B cell (primary cell): ENCODE data around the gene NTMT1. TPM values are rescaled to one million over a fixed set of nuclear protein-coding genes. Genes with fewer than 3 reads are reported as not detected.

Source experiments
- ATAC-seq: fragments of 200-7000 bp; cut with Tn5 transposase; one replicate; pipeline ENCODE4 v1.10.0; 2021; ENCODE audit warnings: low read depth, mild to moderate bottlenecking, moderate number of reproducible peaks, moderate library complexity
- CTCF ChIA-PET: fragments of 350-600 bp; sonication (Branson Sonifier 250); formaldehyde crosslinking; loops from one replicate; lab custom pipeline; 2021; ENCODE audit warnings: antibody characterized with exemption, inconsistent platforms; lab: Charles Lee
- POLR2A ChIA-PET: fragments of 350-600 bp; sonication (Branson Sonifier 250); formaldehyde crosslinking; loops from one replicate; lab custom pipeline; 2021; ENCODE audit warnings: antibody characterized with exemption; lab: Charles Lee
- DNase-seq: peaks from one replicate; pipeline ENCODE4 v3.0.0; 2013
- H2AFZ ChIP-seq: 2 replicates; pipeline ENCODE4 v1.6.1; 2012; ENCODE audit warnings: mild to moderate bottlenecking, low read depth, low read length; ENCODE audit not compliant: insufficient read depth, poor library complexity, severe bottlenecking
- H3K27ac ChIP-seq, 2 donors: 1 replicate in 1 of 2; 2 replicates in 1 of 2; pipeline ENCODE4 v1.5.1; 2012 to 2013; ENCODE audit warnings: low read length in 2 of 2, mild to moderate bottlenecking in 2 of 2, moderate library complexity in 1 of 2
- H3K27me3 ChIP-seq, 4 experiments: fragments of 200-600 bp in 1 of 4; sonication (generic) in 1 of 4; replicated peaks in 1 of 4; 1 replicate in 2 of 4; 2 replicates in 2 of 4; pipeline versions ENCODE4 v1.6.1 to v1.7.0; 2013 to 2016; ENCODE audit warnings: low read length in 3 of 4, mild to moderate bottlenecking in 2 of 4, mixed read lengths in 1 of 4, moderate library complexity in 1 of 4; ENCODE audit not compliant: insufficient read depth in 4 of 4, control insufficient read depth in 3 of 4; ENCODE audit errors: control extremely low read depth in 1 of 4
- H3K36me3 ChIP-seq, 2 experiments: replicated peaks in 1 of 2; 1 replicate in 1 of 2; 2 replicates in 1 of 2; pipeline versions ENCODE4 v1.6.1 to v1.7.1; 2013; ENCODE audit warnings: low read length in 1 of 2; ENCODE audit not compliant: insufficient read depth in 2 of 2, control insufficient read depth in 1 of 2; ENCODE audit errors: control extremely low read depth in 1 of 2, extremely low read depth in 1 of 2
- H3K4me1 ChIP-seq, 2 donors: fragments of 200-600 bp in 1 of 2; sonication (generic) in 1 of 2; 1 replicate in 1 of 2; 2 replicates in 1 of 2; pipeline versions ENCODE4 v1.5.1 to v1.6.1; 2013 to 2017; ENCODE audit warnings: low read length in 2 of 2; ENCODE audit not compliant: control insufficient read depth in 2 of 2, insufficient read depth in 2 of 2
- H3K4me2 ChIP-seq: replicated peaks from 2 replicates; pipeline ENCODE3; 2012; ENCODE audit warnings: mild to moderate bottlenecking, low read depth, low read length; ENCODE audit not compliant: poor library complexity, severe bottlenecking
- H3K4me3 ChIP-seq, 5 experiments: fragments of 200-600 bp in 1 of 5; sonication (generic) in 1 of 5; 1 replicate in 3 of 5; 2 replicates in 2 of 5; pipeline versions ENCODE4 v1.5.1 to v1.7.0; 2011 to 2016; ENCODE audit warnings: low read length in 4 of 5, mild to moderate bottlenecking in 4 of 5, low read depth in 2 of 5, control low read depth in 1 of 5, moderate library complexity in 1 of 5; ENCODE audit not compliant: insufficient read depth in 1 of 5; ENCODE audit errors: control extremely low read depth in 1 of 5, extremely low read depth in 1 of 5
- H3K79me2 ChIP-seq: fragments of 200-600 bp; sonication (generic); one replicate; pipeline ENCODE4 v1.6.0; 2016; ENCODE audit warnings: low read length; ENCODE audit not compliant: control insufficient read depth, insufficient read depth
- H3K9ac ChIP-seq: fragments of 200-600 bp; sonication (generic); 2 replicates; pipeline ENCODE4 v1.6.1; 2017; ENCODE audit warnings: mild to moderate bottlenecking, low read length, moderate library complexity
- H3K9me3 ChIP-seq, 3 donors: one replicate each; pipeline versions ENCODE4 v1.6.1 to v1.7.1; 2013; ENCODE audit warnings: low read length in 2 of 3; ENCODE audit not compliant: control insufficient read depth in 2 of 3, insufficient read depth in 1 of 3; ENCODE audit errors: control extremely low read depth in 1 of 3
- H4K20me1 ChIP-seq: 2 replicates; pipeline ENCODE4 v1.6.0; 2012; ENCODE audit warnings: mild to moderate bottlenecking, low read length; ENCODE audit not compliant: insufficient read depth, control insufficient read depth, poor library complexity, severe bottlenecking
- H3K27ac Mint-ChIP-seq: one replicate; pipeline ENCODE4 v1.8.0; 2021; ENCODE audit warnings: mixed read lengths
- H3K27me3 Mint-ChIP-seq: one replicate; pipeline ENCODE4 v1.8.0; 2021; ENCODE audit warnings: mixed read lengths
- H3K4me1 Mint-ChIP-seq: one replicate; pipeline ENCODE4 v1.8.0; 2021; ENCODE audit warnings: mixed read lengths
- H3K4me3 Mint-ChIP-seq: one replicate; pipeline ENCODE4 v1.8.0; 2021; ENCODE audit warnings: mixed read lengths
- H3K9me3 Mint-ChIP-seq: one replicate; pipeline ENCODE4 v1.8.0; 2022; ENCODE audit warnings: mixed read lengths; ENCODE audit not compliant: insufficient read depth
- EZH2 ChIP-seq: IDR thresholded peaks from 2 replicates; pipeline ENCODE4 v1.6.1; 2012; ENCODE audit warnings: borderline replicate concordance, low read depth, mild to moderate bottlenecking, moderate library complexity, low read length; ENCODE audit not compliant: insufficient read depth, poor library complexity, severe bottlenecking
- WGBS: methylation state at CpG from one replicate; pipeline ENCODE4 v1.1.5; 2013; ENCODE audit warnings: missing lambda C conversion rate; ENCODE audit not compliant: insufficient coverage; 5-methylcytosine and 5-hydroxymethylcytosine counted together
- intact Hi-C: fragments of 100-400 bp; cut with micrococcal nuclease; formaldehyde crosslinking; loops from one replicate; pipeline ENCODE4 v1.10.0; 2022
- polyA plus RNA-seq: library from polyadenylated mRNA; depleted of rRNA; stranded (reverse); fragments of >200 nt; gene quantifications from 2 replicates; pipeline ENCODE4 v1.2.3, GENCODE V29; 2012
- total RNA-seq, 2 donors: library from RNA; stranded (reverse); fragments of 120-200 nt in 1 of 2; gene quantifications; 1 replicate in 1 of 2; 2 replicates in 1 of 2; pipeline versions ENCODE4 v1.2.3 to v1.2.4, GENCODE V29; 2013 to 2022
- TF ChIP-seq, protein P1 (sequence below): fragments of 200-600 bp; IDR thresholded peaks from one replicate; pipeline ENCODE4 v1.8.0; 2022; ENCODE audit warnings: antibody characterized with exemption, mild to moderate bottlenecking

The NTMT1 gene
- total and polyA plus RNA-seq, 2 donors (not counting 1 experiment from before 2014, with no cell fraction given), result 21.8 to 35.3 TPM

DNA sequence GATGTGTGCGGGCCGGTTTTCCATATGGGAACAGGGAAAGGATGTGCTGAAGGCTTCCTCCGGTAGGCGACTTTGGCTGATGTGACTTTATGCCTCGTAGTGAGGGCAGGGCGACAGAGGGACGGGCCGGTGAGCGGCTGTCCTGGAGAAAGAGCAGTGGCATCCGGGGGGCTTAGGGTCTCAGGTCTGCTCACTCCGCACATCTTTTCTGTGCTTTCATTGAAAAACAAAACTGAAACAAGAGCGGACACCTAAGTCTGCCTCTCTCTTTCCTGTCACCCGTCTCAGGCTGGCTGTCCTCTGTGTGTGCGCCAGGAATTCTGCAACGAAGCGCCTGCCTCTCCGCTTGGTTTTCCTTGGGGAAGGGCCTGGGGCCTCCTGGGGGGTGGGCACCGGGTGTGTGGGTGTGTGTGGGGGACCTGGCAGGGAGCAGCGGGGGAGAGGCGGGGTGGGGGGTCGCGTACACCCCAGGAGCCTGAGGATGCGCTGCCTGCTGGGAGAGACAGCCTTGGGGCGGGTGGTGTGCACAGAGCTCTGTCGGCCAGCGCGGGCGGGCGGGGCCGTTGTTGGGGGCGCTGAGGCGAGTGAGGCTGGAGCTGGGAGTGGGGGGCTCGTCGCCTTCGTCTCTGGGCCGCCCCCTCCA lies 38.9 kb downstream of the NTMT1 start:
- Histone ChIP-seq H3K27me3 (peaks cover 0 to 30% (median 5%) of the 10 kb centered on the region in 4 experiments), H3K4me3 (peak overlapping the region in 4 of 5 experiments; percentile 17 to 52 (median 36)), H3K9me3 (no peaks in the 10 kb centered on the region), H2AFZ (peak overlapping the region; percentile 74), H3K9ac (peak overlapping the region; percentile 58), H3K36me3 (no peaks in the 10 kb centered on the region), H4K20me1 (no peaks in the 10 kb centered on the region), H3K27ac (no peak overlapping the region), H3K4me2 (peak overlapping the region; percentile 88), H3K4me1 (peaks cover 8 to 9% of the 10 kb centered on the region in 2 donors), H3K79me2 (no peaks in the 10 kb centered on the region)
- intact Hi-C loops, result no loop called here
- no peak for TF ChIP-seq EZH2
- TF ChIP-seq, protein P1, sequence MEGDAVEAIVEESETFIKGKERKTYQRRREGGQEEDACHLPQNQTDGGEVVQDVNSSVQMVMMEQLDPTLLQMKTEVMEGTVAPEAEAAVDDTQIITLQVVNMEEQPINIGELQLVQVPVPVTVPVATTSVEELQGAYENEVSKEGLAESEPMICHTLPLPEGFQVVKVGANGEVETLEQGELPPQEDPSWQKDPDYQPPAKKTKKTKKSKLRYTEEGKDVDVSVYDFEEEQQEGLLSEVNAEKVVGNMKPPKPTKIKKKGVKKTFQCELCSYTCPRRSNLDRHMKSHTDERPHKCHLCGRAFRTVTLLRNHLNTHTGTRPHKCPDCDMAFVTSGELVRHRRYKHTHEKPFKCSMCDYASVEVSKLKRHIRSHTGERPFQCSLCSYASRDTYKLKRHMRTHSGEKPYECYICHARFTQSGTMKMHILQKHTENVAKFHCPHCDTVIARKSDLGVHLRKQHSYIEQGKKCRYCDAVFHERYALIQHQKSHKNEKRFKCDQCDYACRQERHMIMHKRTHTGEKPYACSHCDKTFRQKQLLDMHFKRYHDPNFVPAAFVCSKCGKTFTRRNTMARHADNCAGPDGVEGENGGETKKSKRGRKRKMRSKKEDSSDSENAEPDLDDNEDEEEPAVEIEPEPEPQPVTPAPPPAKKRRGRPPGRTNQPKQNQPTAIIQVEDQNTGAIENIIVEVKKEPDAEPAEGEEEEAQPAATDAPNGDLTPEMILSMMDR, result no peak
- WGBS, result 26% methylated on average over 26 of the region's 36 CpGs
- Mint-ChIP-seq H3K4me3 (peak overlapping the region; percentile 77), H3K4me1 (peaks cover 7% of the 10 kb centered on the region), H3K9me3 (no peaks in the 10 kb centered on the region), H3K27ac (no peak overlapping the region), H3K27me3 (peaks cover 24% of the 10 kb centered on the region)
- ChIA-PET POLR2A (no interaction called here), CTCF (no interaction called here)
- ATAC-seq, result no peak
- peak; percentile 22 for DNase-seq

DNA sequence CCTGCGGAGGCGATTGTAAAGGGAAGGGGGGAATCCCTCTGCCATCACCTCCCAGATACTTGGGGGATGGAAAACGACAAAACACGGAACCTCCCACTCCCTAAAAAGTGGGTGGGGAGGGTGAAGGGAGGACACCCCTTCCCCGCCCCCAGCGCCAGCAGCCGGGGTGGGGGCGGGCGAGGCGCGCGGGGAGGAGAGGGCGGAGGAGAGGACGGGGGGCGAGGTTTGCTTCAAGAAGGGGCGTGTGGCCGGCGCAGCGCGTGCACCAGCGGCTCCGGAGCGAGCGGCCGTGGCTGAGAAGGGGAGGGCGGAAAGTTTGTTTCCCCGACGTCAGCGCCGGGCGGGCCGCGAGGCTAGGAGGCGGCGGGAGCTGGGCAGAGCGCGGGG lies 39.4 kb downstream of the NTMT1 start, which contains the start of gene PRRX2:
TSS of gene PRRX2 (plus strand) at position 259 of the 387 bp plus-strand sequence. CDS start 221 bp downstream, outside the sequence.
- H3K4me2 ChIP-seq, result peak within 1 kb of the TSS; percentile 88
- DNase-seq, result peak; percentile 38
- H3K27ac Mint-ChIP-seq, result no peak within 1 kb of the TSS
- H3K9me3 ChIP-seq, result no peaks in the 10 kb centered on the region
- H4K20me1 ChIP-seq, result no peaks in the 10 kb centered on the region
- whole genome bisulfite sequencing, result 3% methylated on average over 31 of the region's 37 CpGs
- H3K27ac ChIP-seq, result no peak within 1 kb of the TSS
- H3K9me3 Mint-ChIP-seq, result no peaks in the 10 kb centered on the region
- intact Hi-C loops, result no loop called here
- peak within 1 kb of the TSS; percentile 77 for H3K4me3 Mint-ChIP-seq
- peak; percentile 28 for ATAC-seq
- ChIA-PET POLR2A (no interaction called here), CTCF (no interaction called here)
- no peak for TF ChIP-seq EZH2
- TF ChIP-seq, protein P1, result no peak
- peak within 1 kb of the TSS in 4 of 5 experiments; percentile 17 to 52 (median 36) for H3K4me3 ChIP-seq
- peak within 1 kb of the TSS; percentile 58 for H3K9ac ChIP-seq
- peaks cover 7% of the 10 kb centered on the region for H3K4me1 Mint-ChIP-seq
- peaks cover 0 to 30% (median 5%) of the 10 kb centered on the region in 4 experiments for H3K27me3 ChIP-seq
- H3K79me2 ChIP-seq, result no peaks in the 10 kb centered on the region
- peaks cover 27% of the 10 kb centered on the region for H3K27me3 Mint-ChIP-seq
- H3K4me1 ChIP-seq, result peaks cover 8 to 9% of the 10 kb centered on the region in 2 donors
- peak within 1 kb of the TSS; percentile 74 for H2AFZ ChIP-seq
- no peaks in the 10 kb centered on the region for H3K36me3 ChIP-seq
